ENCODE measurements around the gene CACYBP. TPM values are rescaled to one million over a fixed set of nuclear protein-coding genes. Genes with fewer than 3 reads are reported as not detected.

Gene CACYBP
- total RNA-seq, 1 experiment from 2014 or later: 202 TPM

DNA sequence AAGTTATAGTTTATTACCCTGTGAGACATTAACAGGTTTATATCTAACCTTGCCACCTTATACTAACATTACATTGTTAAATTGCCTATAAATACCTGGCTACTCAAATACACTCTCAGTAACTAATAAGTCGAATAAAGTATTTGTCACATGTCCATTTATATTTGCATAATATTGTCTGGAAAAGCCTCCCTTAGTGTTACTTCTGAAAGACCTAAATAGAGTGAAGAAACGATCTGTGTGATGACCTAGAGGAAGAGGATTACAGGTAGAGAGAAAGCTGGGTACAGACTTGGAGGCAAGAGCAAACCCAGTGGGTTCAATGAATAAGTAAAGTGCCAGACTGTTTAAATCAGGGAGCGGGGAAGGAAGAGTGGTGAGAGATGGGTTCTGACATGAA is 2.7 kb upstream of the CACYBP start:
- H2BK12ac ChIP-seq (ENCODE audit: insufficient read length, low read depth, low read length): no peak overlapping the region
- H3K4me1 ChIP-seq (ENCODE audit: insufficient read depth, low read length): no peaks in the 10 kb centered on the region
- TF ChIP-seq CTCF (conservative IDR thresholded peaks at IDR 0.05): no peak
- H2BK15ac ChIP-seq (ENCODE audit: low read depth, low read length): no peak overlapping the region
- H3K4me2 ChIP-seq (ENCODE audit: insufficient read depth, insufficient read length, low read length): no peak overlapping the region
- H2BK120ac ChIP-seq (ENCODE audit: low read depth, low read length, poor library complexity, severe bottlenecking): no peak overlapping the region
- H3K4ac ChIP-seq (ENCODE audit: low read depth, low read length): no peak overlapping the region
- peaks cover 17% of the 10 kb centered on the region; the same call in 1 of the 2 replicates for H3K79me2 ChIP-seq (ENCODE audit: insufficient read depth, low read length)
- H4K5ac ChIP-seq (ENCODE audit: insufficient read length, low read depth, low read length): no peak overlapping the region
- no peaks in the 10 kb centered on the region for H3K27me3 ChIP-seq (ENCODE audit: insufficient read depth, low read length)
- H4K8ac ChIP-seq (replicated peaks; ENCODE audit: insufficient read length, low read depth, low read length): no peak overlapping the region
- no peaks in the 10 kb centered on the region for H4K20me1 ChIP-seq (ENCODE audit: control insufficient read depth, insufficient read depth, insufficient read length)
- no peak overlapping the region for H3K56ac ChIP-seq (ENCODE audit: insufficient read length, low read depth, low read length)
- H3K18ac ChIP-seq (ENCODE audit: insufficient read length, low read depth, low read length): no peak overlapping the region
- no peak overlapping the region for H3K23ac ChIP-seq (ENCODE audit: insufficient read length, low read depth, low read length)
- no peak overlapping the region for H2AK5ac ChIP-seq (ENCODE audit: insufficient read length, low read length)
- Mint-ChIP-seq H3K4me1 (peaks cover 19 to 22% of the 10 kb centered on the region in 2 experiments), H3K9me3 (no peaks in the 10 kb centered on the region), H3K36me3 (ENCODE audit: insufficient read depth in 1 of 3, low read depth in 3 of 3) (peaks cover 0 to 22% (median 8%) of the 10 kb centered on the region in 3 experiments; a peak in 5 of 7 replicates), H3K4me3 (no peak overlapping the region), H3K27ac (peak overlapping the region in 2 of 3 experiments; percentile 3 to 18; a peak in 2 of 7 replicates), H3K27me3 (ENCODE audit: low read depth) (no peaks in the 10 kb centered on the region)
- no peak for DNase-seq
- no CpG with 5 or more reads among the region's 3 CpGs for WGBS (ENCODE audit: extremely low coverage, insufficient read length, low lambda C conversion rate)
- H3K79me1 ChIP-seq (ENCODE audit: insufficient read depth, low read depth, low read length, poor library complexity, severe bottlenecking): no peaks in the 10 kb centered on the region
- H2BK5ac ChIP-seq (ENCODE audit: insufficient read length, low read length): no peak overlapping the region
- H3K14ac ChIP-seq (ENCODE audit: insufficient read depth, low read length): no peak overlapping the region
- H2AFZ ChIP-seq (ENCODE audit: low read length): no peak overlapping the region
- no peak overlapping the region for H4K91ac ChIP-seq (ENCODE audit: insufficient read length, low read depth, low read length)
- H3K27ac ChIP-seq (ENCODE audit: insufficient read length, low read depth, low read length): no peak overlapping the region
- no peak overlapping the region for H2BK20ac ChIP-seq (ENCODE audit: low read depth, low read length, poor library complexity, severe bottlenecking)
- H3K9me3 ChIP-seq (ENCODE audit: control insufficient read depth, low read depth, low read length): no peaks in the 10 kb centered on the region
- peaks cover 5% of the 10 kb centered on the region for H3K23me2 ChIP-seq (ENCODE audit: insufficient read length, low read depth, low read length, poor library complexity, severe bottlenecking)
- H3T11ph ChIP-seq (ENCODE audit: low read length): no peak overlapping the region
- no peak overlapping the region for H3K9ac ChIP-seq (ENCODE audit: extremely low read depth, insufficient read length, low read length)

Data from H9 (cell line).